ENCODE data around the gene TTLL10. TPM values are rescaled to one million over a fixed set of nuclear protein-coding genes. Genes with fewer than 3 reads are reported as not detected.

Gene TTLL10
- total and polyA plus RNA-seq, 2 of the 4 experiments (the other 2 are of a cell fraction) = not detected

DNA sequence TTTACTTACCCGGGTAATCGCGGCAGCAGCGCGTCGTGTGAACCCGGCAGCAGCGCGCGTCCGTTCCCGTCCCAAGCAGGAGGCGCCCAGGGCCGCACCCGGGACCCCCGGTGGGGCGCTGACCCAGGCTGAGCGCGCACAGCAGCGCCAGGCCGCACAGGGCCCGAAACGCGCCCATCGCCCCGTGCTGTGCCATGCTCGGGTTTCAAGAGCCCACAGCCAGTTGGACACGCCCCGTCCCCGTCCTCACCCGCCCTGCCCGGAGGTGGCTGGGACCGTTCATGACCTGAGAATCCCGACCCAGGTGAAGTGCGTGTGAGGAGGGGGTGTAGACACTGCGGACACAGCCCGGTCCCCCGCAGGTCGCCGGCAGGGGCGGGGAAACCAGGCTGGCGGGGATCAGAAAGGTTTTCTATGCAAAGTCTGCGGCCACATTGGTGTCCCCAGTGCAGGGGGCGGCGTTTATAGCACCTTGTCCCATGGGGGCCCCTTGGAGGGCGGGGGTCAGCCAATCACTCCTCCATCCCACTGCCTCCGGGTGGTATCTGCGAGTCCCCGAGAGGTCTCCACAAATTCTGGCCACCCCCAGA is 32.8 kb downstream of the TTLL10 start, which contains the start of gene TNFRSF18:
Gene TNFRSF18, minus strand, starts transcription at position 217 of the 590 bp plus-strand sequence. Its CDS starts 21 bp downstream, at position 196.
- 35% methylated on average over 16 of the region's 49 CpGs; no CpG with 5 or more reads in 1 of the 2 experiments for WGBS, 2 experiments (ENCODE audit: extremely low coverage in 2 of 2, insufficient read length in 1 of 2)
- intact Hi-C loops (cut with micrococcal nuclease) = no loop called here
- Histone ChIP-seq H3K23ac (ENCODE audit: low read depth, low read length) (no peak within 1 kb of the TSS; the same call in 1 of the 2 replicates), H3K79me1 (ENCODE audit: low read depth in 1 of 2, low read length in 2 of 2) (no peaks in the 10 kb centered on the region), H3K27me3 (ENCODE audit: control insufficient read depth, insufficient read depth, low read length) (no peaks in the 10 kb centered on the region; the same call in 1 of the 2 replicates), H3K36me3 (ENCODE audit: control insufficient read depth, insufficient read depth, low read length) (no peaks in the 10 kb centered on the region), H3K9me1 (ENCODE audit: insufficient read depth, low read length) (no peaks in the 10 kb centered on the region), H2BK15ac (ENCODE audit: low read depth, low read length) (no peak within 1 kb of the TSS), H3K18ac (ENCODE audit: low read depth, low read length) (no peak within 1 kb of the TSS), H3K4me3 (ENCODE audit: insufficient read depth, low read depth, low read length) (no peak within 1 kb of the TSS), H2AFZ (replicated peaks; ENCODE audit: low read length, poor library complexity) (peak within 1 kb of the TSS; percentile 63), H2AK5ac (ENCODE audit: low read depth, low read length) (peak within 1 kb of the TSS; percentile 3), H3K9me3 (ENCODE audit: control insufficient read depth, insufficient read depth, low read length) (no peaks in the 10 kb centered on the region), H3K4me2 (ENCODE audit: low read depth, low read length) (no peak within 1 kb of the TSS), H2BK20ac (ENCODE audit: low read depth, low read length) (no peak within 1 kb of the TSS), H3K27ac (ENCODE audit: insufficient read depth, low read length) (no peak within 1 kb of the TSS), H3K4me1 (ENCODE audit: control insufficient read depth, insufficient read depth, low read length) (peaks cover 12% of the 10 kb centered on the region), H4K20me1 (ENCODE audit: insufficient read depth, low read length) (no peaks in the 10 kb centered on the region), H3K4ac (ENCODE audit: low read depth, low read length) (no peak within 1 kb of the TSS), H3K14ac (replicated peaks; ENCODE audit: low read depth, low read length) (no peak within 1 kb of the TSS), H3K9ac (ENCODE audit: low read depth, low read length) (no peak within 1 kb of the TSS), H4K8ac (ENCODE audit: low read depth in 2 of 2, low read length in 2 of 2) (no peak within 1 kb of the TSS), H2BK5ac (ENCODE audit: low read depth, low read length, poor library complexity, severe bottlenecking) (no peak within 1 kb of the TSS), H2BK120ac (ENCODE audit: low read depth, low read length) (0 out of 2 replicates have a peak within 1 kb of the TSS, but pooled peaks have one; percentile 15), H3K56ac (ENCODE audit: extremely low read depth, insufficient read depth, low read length) (no peak within 1 kb of the TSS), H4K5ac (ENCODE audit: low read depth, low read length) (no peak within 1 kb of the TSS), H2AK9ac (replicated peaks; ENCODE audit: low read depth, low read length, poor library complexity) (no peak within 1 kb of the TSS), H4K91ac (ENCODE audit: insufficient read depth, low read depth, low read length) (no peak within 1 kb of the TSS)
- POLR2A ChIA-PET (ENCODE audit: unreplicated experiment) = no interaction called here
- CTCF ChIA-PET = no interaction called here
- in situ Hi-C loops (cut with MboI; ENCODE audit: low sequenced_read_pairs) = no loop called here
- no peak for DNase-seq
- ATAC-seq (ENCODE audit: low read depth) = no peak
- TF ChIP-seq, protein P1, sequence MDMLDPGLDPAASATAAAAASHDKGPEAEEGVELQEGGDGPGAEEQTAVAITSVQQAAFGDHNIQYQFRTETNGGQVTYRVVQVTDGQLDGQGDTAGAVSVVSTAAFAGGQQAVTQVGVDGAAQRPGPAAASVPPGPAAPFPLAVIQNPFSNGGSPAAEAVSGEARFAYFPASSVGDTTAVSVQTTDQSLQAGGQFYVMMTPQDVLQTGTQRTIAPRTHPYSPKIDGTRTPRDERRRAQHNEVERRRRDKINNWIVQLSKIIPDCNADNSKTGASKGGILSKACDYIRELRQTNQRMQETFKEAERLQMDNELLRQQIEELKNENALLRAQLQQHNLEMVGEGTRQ (IDR thresholded peaks at IDR 0.05; ENCODE audit: low read depth, low read length) = no peak
- TF ChIP-seq MAFK (IDR thresholded peaks at IDR 0.05; ENCODE audit: low read depth, low read length) (no peak), RCOR1 (IDR thresholded peaks at IDR 0.05; ENCODE audit: insufficient replicate concordance, low read length) (no peak), MXI1 (IDR thresholded peaks at IDR 0.05; ENCODE audit: borderline replicate concordance, low read depth, low read length) (no peak), MAZ (IDR thresholded peaks at IDR 0.05; ENCODE audit: borderline replicate concordance, low read depth, low read length) (no peak), RAD21 (IDR thresholded peaks at IDR 0.05; ENCODE audit: low read length) (no peak), POLR2A (IDR thresholded peaks at IDR 0.05; ENCODE audit: low read depth, low read length) (no peak), CEBPB (IDR thresholded peaks at IDR 0.05; ENCODE audit: low read depth, low read length) (no peak), FOS (IDR thresholded peaks at IDR 0.05; ENCODE audit: low read depth, low read length) (no peak)
- TF ChIP-seq, protein P2, sequence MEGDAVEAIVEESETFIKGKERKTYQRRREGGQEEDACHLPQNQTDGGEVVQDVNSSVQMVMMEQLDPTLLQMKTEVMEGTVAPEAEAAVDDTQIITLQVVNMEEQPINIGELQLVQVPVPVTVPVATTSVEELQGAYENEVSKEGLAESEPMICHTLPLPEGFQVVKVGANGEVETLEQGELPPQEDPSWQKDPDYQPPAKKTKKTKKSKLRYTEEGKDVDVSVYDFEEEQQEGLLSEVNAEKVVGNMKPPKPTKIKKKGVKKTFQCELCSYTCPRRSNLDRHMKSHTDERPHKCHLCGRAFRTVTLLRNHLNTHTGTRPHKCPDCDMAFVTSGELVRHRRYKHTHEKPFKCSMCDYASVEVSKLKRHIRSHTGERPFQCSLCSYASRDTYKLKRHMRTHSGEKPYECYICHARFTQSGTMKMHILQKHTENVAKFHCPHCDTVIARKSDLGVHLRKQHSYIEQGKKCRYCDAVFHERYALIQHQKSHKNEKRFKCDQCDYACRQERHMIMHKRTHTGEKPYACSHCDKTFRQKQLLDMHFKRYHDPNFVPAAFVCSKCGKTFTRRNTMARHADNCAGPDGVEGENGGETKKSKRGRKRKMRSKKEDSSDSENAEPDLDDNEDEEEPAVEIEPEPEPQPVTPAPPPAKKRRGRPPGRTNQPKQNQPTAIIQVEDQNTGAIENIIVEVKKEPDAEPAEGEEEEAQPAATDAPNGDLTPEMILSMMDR (conservative IDR thresholded peaks at IDR 0.05; ENCODE audit: low read depth, low read length) = no peak
- BruUV-seq (replicated peaks) = no TSS peak
- dilution Hi-C loops (cut with HindIII; ENCODE audit: low sequenced_read_pairs, unreplicated experiment) = no loop called here
